ENCODE measurements around the gene A1BG. TPM values are rescaled to one million over a fixed set of nuclear protein-coding genes. Genes with fewer than 3 reads are reported as not detected.

Gene A1BG
- total and polyA plus RNA-seq, 2 of the 13 experiments (the other 11 are each of a cell fraction or from before 2014, with no cell fraction given), result 14.7 to 41.4 TPM

GRCh38 chr19:58380662-58381459 is 27.6 kb upstream of the A1BG start, which contains the start of gene ZNF837 (continued):
- TF ChIP-seq E2F1 (CRISPR knock-in tag; IDR thresholded peaks at IDR 0.05) (peak; percentile 97), THAP7 (CRISPR knock-in tag; IDR thresholded peaks at IDR 0.05) (0 out of 2 replicates have a peak, but pooled peaks have one; percentile 69), GMEB1 (CRISPR knock-in tag; IDR thresholded peaks at IDR 0.05; ENCODE audit: borderline replicate concordance) (peak; percentile 96), FOXC1 (CRISPR knock-in tag; IDR thresholded peaks at IDR 0.05; ENCODE audit: borderline replicate concordance) (peak; percentile 87), ZNF7 (CRISPR knock-in tag; IDR thresholded peaks at IDR 0.05) (no peak), ZBTB38 (CRISPR knock-in tag; IDR thresholded peaks at IDR 0.05) (no peak; the same call in 1 of the 2 replicates), ATF1 (CRISPR knock-in tag; IDR thresholded peaks at IDR 0.05) (peak; percentile 28), CEBPZ (IDR thresholded peaks at IDR 0.05; ENCODE audit: low read length) (no peak), TRAFD1 (CRISPR knock-in tag; IDR thresholded peaks at IDR 0.05; ENCODE audit: borderline replicate concordance) (peak; percentile 92; the same call in 1 of the 2 replicates), ZNF652 (CRISPR knock-in tag; IDR thresholded peaks at IDR 0.05; ENCODE audit: borderline replicate concordance, low read depth) (0 out of 2 replicates have a peak, but pooled peaks have one; percentile 49), ZHX2 (IDR thresholded peaks at IDR 0.05; ENCODE audit: low read depth) (peak; percentile 92), ZHX2 (CRISPR knock-in tag; IDR thresholded peaks at IDR 0.05; ENCODE audit: borderline replicate concordance) (0 out of 2 replicates have a peak, but pooled peaks have one; percentile 28)
